Inflammatory macrophage treated with lipopolysaccharide for 1 hour (primary cell): ENCODE results near the gene ELP5.

Experiments
- DNase-seq, 2 donors: peaks; one replicate each; pipeline ENCODE4 v3.0.0-alpha.2; 2020 to 2022

Gene ELP5

GRCh38 chr17:7219229-7219811 lies 32.7 kb upstream of the ELP5 start:
- no peak for DNase-seq

- DNase-seq: peak; percentile 79 to 83
Measured at GRCh38 chr17:7219812-7220592, 32.0 kb upstream of the ELP5 start, which contains the start of the genes ACADVL and DLG4. Gene ACADVL, plus strand, starts transcription at chr17:7219938. Its CDS starts 47 bp downstream, at chr17:7219985. Gene DLG4, minus strand, starts transcription at chr17:7219836.

GRCh38 chr17:7220593-7221277 lies 31.3 kb upstream of the ELP5 start:
- DNase-seq: peak in 1 of 2 donors; percentile 49

GRCh38 chr17:7221278-7222092 lies 30.5 kb upstream of the ELP5 start:
- DNase-seq: no peak

- DNase-seq: no peak
Measured at GRCh38 chr17:7222093-7222971, 29.7 kb upstream of the ELP5 start.

GRCh38 chr17:7222972-7223292 lies 29.1 kb upstream of the ELP5 start:
- no peak for DNase-seq

GRCh38 chr17:7223375-7223774 lies 28.6 kb upstream of the ELP5 start:
- no peak for DNase-seq

GRCh38 chr17:7224110-7224509 lies 27.9 kb upstream of the ELP5 start:
- no peak for DNase-seq

GRCh38 chr17:7224661-7225111 lies 27.3 kb upstream of the ELP5 start:
- DNase-seq: no peak

- DNase-seq: no peak
Measured at GRCh38 chr17:7225711-7226331, 26.2 kb upstream of the ELP5 start.

GRCh38 chr17:7226721-7227710 lies 25.0 kb upstream of the ELP5 start:
- no peak for DNase-seq

- DNase-seq: no peak
Measured at GRCh38 chr17:7228920-7229319, 23.1 kb upstream of the ELP5 start.

GRCh38 chr17:7229504-7229903 lies 22.5 kb upstream of the ELP5 start:
- DNase-seq: no peak

- DNase-seq: no peak
Measured at GRCh38 chr17:7232114-7232513, 19.9 kb upstream of the ELP5 start.

- no peak for DNase-seq
Measured at GRCh38 chr17:7233701-7234082, 18.3 kb upstream of the ELP5 start.

- DNase-seq: peak; percentile 83 to 92
Measured at GRCh38 chr17:7234083-7234951, 17.7 kb upstream of the ELP5 start, which contains the start of gene DVL2. Gene DVL2, minus strand, starts transcription at chr17:7234517. Its CDS starts 255 bp downstream, at chr17:7234262.

- DNase-seq: peak in 1 of 2 donors; percentile 54
Measured at GRCh38 chr17:7235693-7236665, 16.0 kb upstream of the ELP5 start.

- DNase-seq: no peak
Measured at GRCh38 chr17:7236808-7237207, 15.2 kb upstream of the ELP5 start.
